GM19023 (cell line): ENCODE data around the gene NDUFA7.
"Not testable (repeated sequence)": the region's sequence is repeated elsewhere in the genome, so short reads cannot be mapped to it uniquely, and the experiment has no call there.

Experiments used
- ATAC-seq: cut with Tn5 transposase; IDR thresholded peaks from one replicate; pipeline ENCODE4 v1.9.1; 2021; ENCODE audit warnings: mild to moderate bottlenecking, moderate library complexity; ENCODE audit not compliant: unreplicated experiment

Gene NDUFA7

DNA sequence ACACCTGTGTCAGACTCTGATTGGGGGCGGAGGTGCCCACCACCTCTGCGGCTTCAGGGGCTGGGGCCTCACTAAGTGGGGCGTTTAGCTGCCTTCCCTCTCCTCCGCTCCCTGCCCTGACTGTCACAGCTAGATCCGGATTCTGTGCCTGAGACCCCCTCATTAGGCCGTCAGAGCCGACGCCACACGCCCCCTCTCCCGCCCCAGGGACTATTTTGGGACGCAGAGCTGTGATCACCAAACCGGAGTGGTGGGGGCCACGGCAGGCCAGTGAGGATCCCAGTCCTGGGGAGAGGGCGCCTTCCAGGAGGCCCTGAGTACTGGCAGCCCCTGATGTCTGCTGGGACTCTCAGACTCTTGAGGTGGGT, 21.1 kb upstream of the NDUFA7 start:
- ATAC-seq, result no peak

DNA sequence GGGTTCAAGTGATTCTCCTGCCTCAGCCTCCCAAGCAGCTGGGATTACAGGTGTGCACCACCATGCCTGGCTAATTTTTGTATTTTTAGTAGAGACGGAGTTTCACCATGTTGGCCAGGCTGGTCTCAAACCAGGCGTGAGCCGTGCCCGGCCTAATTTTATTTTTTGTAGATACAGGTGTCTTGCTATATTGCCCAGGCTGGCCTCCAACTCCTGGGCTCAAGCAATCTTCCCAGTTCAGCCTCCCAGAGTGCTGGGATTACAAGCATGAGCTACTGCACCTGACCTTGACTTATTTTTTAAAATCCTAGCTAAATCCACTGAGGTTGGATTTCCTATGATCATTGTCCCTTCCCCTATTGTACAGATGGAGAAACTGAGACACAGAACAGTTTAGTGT, 20.3 kb upstream of the NDUFA7 start:
- ATAC-seq, result not testable (repeated sequence)

DNA sequence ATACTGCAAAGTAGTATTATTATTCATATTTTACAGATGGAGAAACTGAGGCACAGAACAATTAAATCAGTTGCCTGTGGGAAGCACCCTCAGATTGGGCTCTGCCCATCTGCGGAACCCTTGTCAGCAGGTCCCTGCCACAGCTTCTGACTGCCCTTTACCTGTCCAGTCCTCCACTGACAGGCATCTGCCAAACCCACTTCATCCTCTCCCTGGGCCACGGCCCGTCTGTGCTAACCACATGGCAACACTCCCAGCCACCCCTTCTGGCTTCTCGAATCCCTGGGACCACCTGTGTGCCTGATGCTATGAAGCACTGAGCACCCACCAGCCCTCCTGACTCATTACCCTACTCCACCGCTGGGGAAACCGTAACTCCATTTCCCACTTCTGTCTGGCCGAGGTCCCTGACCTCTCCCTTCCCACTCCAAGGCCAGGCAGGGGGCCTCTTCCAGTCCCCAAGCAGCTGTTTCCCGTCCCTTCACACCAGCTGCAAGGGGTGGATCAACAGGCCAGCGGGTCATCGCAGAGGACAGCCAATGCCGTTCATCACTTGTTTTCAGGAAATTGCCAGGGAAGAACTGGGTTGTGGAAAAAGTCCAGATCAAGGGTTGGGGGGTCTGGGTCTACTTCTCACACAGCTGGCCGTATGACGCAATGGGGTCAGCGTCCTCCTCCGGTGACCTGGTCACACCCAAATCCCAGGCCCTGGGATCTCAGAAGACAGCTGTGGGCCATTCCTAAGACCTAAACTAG, 19.3 kb upstream of the NDUFA7 start:
- no peak for ATAC-seq

DNA sequence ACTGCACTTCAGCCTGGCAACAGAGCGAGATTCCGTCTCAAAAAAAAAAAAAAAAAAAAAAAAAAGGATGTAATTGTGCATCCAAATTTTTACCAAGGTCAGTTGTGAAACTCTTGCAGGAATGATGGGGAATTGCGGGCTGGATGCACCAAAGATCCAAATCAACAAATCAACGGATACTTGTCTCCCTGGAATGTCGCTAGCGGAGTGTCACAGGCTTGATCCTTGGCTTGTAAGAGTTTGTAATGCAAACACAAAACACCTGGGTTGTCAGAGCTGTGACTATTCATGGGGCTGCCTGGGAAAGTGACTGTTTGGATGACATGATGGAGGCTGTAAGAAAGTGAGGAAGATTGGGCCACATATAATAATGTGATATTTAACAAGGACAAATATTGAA, 17.7 kb upstream of the NDUFA7 start:
- no peak for ATAC-seq

DNA sequence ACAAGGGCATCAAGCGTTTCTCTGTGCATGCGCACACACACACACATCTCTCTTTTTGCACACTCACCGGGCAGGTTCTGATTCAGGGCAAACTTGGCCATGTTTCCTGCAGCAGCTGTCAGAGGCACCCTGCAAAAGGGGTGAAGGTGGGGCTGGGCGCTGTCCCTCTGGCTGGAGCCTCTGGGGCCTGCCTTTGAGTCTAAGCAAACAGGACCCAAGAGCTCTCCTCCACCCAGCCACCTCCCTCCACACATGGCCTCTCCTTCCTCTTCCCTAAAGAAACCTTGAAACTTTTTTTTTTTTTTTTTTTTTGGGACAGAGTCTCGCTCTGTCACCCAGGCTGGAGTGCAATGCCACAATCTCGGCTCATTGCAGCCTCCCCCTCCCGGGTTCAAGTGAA, 16.6 kb upstream of the NDUFA7 start:
- no peak for ATAC-seq

DNA sequence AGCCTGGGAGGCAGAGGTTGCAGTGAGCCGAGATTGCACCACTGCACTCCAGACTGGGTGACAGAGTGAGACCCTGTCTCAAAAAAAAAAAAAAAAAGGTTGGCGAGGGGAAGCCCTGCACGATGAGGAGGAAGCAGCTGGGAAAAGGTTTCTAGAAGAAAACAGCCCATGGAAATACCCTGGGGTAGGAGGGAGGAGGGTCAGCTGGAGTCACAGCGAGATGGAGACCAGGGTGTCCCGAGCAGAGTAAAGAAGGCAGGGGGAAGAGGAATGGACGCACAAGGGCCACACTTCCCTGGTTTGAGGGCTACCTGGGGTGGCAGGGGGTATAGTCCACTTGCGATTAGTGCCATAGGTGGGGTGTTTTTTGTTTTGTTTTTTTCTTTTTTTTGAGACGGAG, 15.5 kb upstream of the NDUFA7 start:
- ATAC-seq, result no peak

DNA sequence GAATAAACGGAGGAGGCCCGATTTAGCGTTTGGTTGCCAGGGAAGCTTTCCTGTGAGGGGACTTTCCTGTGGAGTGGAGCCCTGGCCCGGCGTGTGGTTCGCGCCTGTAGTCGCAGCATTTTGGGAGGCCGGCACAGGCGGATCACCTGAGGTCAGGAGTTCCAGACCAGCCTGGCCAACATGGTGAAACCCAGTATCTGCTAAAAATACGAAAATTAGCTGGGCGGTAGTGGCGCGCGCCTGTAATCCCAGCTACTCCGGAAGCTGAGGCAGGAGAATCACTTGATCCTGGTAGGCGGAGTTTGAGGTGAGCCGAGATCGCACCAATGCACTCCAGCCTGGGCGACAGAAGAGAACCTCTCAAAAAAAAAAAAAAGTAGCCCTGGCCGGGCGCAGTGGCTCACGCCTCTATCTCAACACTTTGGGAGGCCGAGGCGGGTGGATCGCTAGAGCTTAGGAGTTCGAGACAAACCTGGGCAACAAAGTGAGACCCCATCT, 14.9 kb upstream of the NDUFA7 start:
- no peak for ATAC-seq

DNA sequence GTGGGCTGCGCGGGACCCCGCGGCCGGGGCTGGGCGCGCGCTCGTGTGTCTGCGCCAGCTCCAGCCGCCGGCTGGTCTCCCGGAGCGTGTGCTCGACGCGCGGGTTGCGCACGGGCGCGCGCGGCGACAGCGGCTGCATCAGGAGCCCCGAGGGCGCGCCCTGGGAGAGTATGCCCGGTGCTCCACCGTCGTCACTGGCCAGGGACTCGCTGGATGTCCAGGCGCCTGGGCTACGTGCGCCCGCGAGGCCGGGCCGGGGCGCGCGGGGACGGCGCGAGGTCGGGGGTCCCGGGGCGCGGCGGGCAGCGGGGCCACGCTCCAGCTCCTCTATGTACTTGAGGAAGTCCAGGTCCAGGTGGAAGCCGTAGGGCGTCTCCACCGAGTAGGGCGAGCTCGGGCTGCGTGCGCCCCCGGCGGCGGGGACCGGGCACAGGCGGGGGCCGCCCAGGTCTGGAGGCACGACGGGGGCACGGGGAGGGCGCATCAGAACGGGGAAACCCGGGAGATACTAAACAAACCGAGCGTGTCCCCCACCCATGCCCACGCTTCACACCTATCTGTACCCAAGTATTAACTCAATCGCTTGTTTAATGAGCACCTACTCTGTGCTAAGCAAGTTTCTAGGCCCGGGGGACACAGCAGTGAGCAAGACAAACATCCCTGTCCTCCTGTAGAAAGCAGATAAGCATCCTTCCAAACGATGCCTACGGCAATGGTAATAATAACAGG, 14.3 kb upstream of the NDUFA7 start:
- ATAC-seq, result no peak

DNA sequence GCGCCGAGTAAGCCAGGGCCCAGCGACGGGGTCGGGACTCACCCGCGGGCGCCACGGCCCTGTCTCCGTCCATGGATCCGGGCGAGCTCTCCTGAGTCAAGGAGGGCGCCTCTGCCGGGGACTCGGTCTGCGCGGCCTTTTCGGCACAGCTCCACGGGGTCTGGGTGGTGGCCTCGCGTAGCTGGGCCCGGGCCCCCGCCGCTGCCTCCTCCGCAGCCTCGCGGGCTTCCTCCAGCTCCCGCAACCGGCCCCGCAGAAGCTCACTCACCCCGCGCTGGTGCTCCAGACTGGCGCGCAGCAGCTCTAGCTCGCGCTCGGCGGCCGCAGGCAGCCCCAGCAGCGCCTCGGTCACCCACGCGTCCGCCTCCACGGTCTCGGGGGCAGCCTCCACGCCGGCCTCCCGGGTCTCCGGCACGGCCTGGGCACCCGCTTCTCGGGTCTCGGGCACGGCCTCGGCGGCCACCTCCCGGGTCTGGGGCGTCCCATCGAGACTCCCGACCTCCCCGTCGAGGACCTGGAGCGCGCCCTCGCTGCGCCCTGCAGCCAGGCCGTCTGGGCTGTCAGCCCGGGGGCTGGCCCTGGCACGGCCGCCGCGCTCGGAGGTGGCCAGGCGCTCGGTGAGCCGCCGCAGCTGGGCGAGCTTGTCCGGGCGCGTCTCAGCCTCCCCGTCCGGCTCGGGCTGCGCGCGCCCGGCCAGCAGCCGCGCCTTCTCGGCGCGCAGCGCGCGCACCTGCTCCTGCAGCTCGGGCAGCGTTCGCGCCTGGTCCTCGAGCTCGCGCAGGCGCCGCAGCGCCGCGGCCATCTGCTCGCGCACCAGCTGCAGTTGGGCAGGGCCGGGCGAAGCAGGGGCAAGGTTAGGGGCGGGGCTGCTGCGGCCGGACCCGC, 13.5 kb upstream of the NDUFA7 start:
- no peak for ATAC-seq

DNA sequence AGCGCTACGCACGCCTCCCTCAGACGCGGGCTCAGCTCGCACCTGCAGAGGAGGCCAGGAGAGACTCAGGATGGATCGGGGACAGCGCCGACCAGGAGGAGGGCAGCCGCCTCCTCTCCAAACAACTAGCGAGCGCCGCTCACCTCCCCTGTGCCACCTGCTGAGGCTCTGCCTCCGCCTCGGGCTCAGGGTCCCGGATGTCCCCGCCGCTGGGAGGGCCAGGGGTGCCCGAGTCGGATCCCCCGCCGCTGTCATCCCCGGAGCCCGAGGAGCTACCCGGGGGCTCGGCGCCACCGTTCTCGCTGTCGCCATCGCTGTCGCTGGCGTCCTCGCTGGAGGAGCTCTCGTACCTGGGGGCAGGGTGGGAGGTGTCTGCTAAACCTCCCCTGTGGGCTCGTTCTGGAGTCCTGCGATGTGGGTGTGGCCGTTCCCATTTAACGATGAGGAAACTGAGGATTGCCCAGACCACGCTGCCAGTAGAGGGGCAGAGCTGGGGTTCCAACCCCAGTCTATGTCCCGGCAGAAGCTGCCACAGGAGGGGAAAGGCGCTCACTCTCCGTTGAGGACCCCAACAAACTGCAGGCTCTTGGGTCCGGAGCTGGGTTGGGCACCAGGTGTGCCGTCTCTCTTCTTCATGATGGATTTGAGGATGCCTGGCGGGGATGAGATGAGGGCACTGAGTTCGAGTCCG, 12.7 kb upstream of the NDUFA7 start:
- ATAC-seq, result no peak

DNA sequence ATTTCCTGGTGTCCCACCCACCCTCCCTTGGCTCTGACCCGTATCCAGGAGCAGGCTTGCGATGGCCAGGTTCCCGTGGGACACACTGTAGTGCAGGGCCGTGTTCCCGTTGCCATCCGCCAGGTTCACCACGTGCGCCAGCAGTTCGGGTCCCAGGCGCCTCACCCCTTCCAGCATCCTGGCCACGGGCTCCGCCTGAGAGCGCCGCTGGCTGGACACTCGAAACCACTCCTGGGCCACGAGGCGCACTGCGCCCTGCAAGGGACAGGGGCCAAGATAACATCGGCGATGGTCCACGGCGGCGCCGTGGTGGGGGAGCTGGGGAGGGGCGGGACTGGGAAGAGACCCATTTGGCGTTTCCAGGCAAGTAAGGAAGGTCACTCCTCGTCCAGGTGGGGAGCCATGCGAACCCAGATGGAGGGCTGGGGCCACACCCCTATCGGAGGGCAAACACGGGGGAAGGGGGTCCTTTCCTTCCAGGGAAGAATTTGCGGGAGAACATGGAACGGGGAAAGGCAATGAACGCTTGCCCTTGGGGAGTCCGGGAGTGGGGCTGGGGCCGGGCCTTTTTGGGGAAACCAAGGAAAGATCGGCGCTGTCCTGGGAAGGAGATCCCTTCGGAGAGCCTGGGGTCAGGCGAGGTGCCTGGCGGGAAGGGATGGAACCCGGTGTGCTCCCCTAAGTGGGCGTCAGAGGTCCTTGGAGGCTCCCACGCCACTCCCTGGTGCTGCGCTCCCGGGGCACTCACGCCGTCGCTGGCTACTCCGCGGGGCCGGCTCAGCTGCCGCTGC, 12.0 kb upstream of the NDUFA7 start:
- no peak for ATAC-seq

DNA sequence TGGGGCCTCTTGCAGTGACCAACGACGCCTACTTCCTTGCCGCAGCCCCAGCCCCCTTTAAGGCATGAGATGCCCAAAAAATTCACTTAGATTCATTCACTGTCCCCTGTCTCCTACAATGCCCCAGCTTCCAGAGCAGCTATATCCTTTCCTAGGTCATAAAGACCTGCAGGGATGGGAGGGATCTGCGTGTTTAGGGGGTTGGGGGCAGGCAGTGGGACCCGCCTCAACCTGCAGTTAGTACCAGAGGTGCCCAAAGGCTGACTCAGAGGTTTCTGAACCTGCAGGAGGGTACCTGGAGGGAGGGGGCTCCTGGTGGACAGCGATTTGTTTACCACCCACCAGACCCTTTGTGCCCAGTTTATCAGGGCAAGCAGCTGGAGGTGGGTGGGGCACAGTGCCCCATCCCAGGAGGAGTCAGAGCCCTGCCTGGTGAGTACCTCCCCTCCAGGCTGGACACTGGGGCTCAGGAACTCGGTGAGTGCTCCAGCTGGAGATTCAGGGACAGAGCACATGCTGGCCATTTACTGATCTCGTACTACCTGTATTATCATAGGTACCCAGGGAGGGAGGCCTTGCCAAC, 10.2 kb upstream of the NDUFA7 start:
- no peak for ATAC-seq

DNA sequence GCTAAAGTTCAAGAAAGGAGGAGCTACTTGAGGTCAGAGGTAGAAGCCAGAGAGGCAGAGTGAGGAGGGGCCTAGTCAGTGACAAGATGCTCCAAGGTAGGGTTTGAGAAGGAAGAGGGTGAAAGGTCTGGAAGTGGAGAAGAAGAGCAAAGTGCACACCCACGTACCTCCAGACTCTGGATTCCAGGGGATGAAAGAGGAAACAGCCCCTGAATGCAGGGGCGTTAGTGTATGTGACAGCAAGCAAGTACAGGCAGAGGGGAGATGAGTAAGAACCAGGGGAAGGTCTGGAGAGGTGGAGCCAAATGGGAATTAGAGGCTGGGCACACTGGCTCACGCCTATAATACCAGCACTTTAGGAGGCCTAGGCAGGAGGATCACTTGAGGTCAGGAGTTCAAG, 8.8 kb upstream of the NDUFA7 start:
- ATAC-seq, result no peak

DNA sequence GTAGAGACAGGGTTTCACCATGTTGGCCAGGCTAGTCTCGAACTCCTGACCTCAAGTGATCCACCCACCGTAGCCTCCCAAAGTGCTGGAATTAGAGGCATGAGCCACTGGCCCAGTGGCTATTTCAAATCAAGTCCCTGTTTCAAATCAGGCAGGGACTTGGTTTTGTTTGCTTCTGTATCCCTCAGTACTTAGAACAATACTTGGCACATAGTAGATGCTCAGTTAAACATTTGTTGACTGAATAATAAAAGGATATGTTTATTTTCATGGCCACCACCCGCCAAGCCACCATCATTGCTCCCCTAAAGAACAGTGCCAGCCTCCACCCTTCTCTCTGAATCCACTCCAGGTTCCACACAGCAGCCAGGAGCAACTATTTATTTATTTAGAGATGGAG, 4.3 kb upstream of the NDUFA7 start:
- no peak for ATAC-seq

DNA sequence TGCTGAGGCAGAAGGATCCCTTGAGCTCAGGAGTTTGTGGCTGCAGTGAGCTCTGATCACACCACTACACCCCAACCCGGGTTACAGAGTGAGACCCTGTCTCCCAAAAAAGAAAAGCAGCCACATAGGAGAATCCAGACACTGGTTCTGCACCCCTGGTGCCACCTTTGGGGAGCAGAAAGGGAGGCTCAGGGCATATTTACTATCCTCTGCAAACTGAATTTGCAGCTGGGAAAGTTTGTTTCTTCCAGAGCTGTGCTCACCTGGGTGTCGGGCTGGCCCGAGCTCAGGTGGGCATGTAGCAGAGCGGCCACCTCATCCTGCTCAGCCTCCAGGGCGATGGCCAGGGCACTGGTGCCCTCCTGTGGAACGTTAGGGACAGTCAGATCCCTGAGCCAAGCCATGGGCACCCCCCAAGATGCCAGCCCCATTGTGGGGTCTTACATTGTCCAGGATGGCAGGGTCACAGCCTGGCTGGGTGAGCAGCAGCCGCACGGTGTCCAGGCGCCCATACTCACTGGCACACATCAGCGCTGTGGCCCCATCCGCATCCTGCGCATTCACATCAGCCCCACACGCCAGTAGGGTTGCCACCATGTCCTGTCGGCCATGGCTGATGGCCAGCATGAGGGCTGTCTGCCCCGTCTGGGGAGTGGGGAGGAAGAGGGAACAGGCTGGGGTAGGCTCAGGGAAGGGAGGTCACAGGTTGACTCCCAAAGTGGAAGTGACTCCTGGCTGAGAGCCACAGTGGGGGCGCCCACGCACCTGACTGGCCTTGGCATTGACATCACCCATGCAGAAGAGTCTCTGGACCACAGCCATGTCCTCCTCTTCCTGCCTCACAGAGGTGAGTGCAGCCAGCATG, 3.2 kb upstream of the NDUFA7 start:
- no peak for ATAC-seq

DNA sequence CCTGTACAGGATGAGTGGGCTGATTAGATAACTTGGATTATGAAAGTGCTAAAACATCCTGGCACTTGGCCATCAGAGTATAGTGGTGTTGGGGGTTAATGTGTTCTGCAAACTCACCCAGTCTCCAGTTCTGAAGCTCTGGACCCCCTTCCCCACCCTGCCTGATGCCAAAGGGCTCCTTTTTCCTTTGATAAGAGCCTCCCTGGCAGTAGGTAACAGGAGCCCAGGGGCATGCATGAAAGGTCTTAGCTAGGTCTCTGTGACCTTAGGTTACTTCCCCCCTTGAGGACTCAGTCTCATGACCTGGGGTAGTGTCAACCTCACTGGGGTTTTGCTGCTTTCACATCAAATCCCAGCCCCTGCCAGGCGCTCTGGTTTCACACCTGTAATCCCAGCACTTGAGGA, 2.6 kb upstream of the NDUFA7 start:
- no peak for ATAC-seq

DNA sequence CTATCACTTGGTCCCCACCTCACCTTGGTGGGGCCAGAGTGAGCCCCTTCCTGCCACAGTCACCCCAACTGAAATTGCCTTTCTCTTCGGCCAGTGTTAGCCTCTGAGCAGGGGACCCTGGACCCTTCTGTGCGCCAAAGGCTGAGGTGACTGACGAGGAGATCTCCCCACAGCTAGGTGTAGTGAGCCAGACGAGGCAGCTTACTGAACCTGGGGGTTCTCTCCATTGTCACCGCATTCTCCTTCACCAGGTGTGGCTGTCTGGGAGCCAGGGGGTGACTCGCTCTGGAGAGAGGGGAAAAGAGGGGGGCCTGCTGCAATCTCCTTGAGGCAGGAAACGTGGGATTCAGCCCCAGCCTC, 1.4 kb upstream of the NDUFA7 start:
- ATAC-seq, result no peak

DNA sequence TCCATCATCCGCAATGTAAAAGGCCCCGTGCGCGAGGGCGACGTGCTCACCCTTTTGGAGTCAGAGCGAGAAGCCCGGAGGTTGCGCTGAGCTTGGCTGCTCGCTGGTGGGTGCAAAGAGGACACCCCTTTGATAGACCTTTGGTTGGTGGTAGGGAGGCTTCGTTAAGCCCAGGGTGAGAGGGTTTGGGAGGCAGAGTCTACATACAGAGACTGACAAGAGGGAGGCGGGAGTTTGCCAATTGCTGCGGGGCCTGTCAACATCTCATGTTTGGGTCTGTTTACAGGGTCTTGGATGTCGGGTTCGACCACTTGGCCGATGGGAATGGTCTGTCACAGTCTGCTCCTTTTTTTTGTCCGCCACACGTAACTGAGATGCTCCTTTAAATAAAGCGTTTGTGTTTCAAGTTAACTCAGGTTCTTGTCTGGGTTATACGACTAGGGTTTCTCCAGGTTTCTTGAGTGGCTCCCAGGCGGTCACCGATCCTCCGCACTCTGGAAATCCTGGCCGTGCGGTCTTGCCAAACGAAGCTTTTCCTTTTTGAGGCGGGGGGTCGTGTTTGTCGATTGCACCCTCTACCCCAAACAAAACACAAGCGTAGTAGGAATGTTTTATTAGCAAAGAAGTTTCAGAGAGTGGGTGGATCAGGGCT, 937 bp upstream of the NDUFA7 start:
- ATAC-seq, result no peak
